ENCODE data around the gene CCDC57.

Gene CCDC57

GRCh38 chr17:82058855-82059249 lies 153.8 kb downstream of the CCDC57 start:
- 95% methylated on average over 10 of the region's 10 CpGs for WGBS
- H2AK5ac ChIP-seq (ENCODE audit: low read length, severe bottlenecking) = no peak overlapping the region
- no peak overlapping the region for H3K4me2 ChIP-seq (ENCODE audit: low read length, poor library complexity, severe bottlenecking)
- H3K27me3 ChIP-seq (ENCODE audit: control insufficient read depth in 1 of 2, insufficient read depth in 1 of 2, low read length in 2 of 2) = no peaks in the 10 kb centered on the region
- no peak overlapping the region for H2AFZ ChIP-seq (ENCODE audit: low read depth, low read length)
- no peak overlapping the region for H2BK12ac ChIP-seq (ENCODE audit: low read length in 2 of 2)
- no peak for DNase-seq
- no peak overlapping the region for H3K9ac ChIP-seq (ENCODE audit: low read length)
- no peak overlapping the region for H3K27ac ChIP-seq (ENCODE audit: low read length, poor library complexity, severe bottlenecking)
- no peak overlapping the region for H2BK15ac ChIP-seq (ENCODE audit: low read depth, poor library complexity, severe bottlenecking)
- no peak overlapping the region for H2BK5ac ChIP-seq (ENCODE audit: low read depth, low read length, poor library complexity, severe bottlenecking)
- no peak overlapping the region for H3K4ac ChIP-seq (ENCODE audit: low read depth in 1 of 2, low read length in 2 of 2)
- no peaks in the 10 kb centered on the region for H3K9me3 ChIP-seq (ENCODE audit: control insufficient read depth, low read length)
- H3K14ac ChIP-seq (ENCODE audit: low read length in 2 of 2) = no peak overlapping the region
- peaks cover 30% of the 10 kb centered on the region for H3K79me1 ChIP-seq (replicated peaks; ENCODE audit: low read length, poor library complexity, severe bottlenecking)
- no peak overlapping the region for H3K18ac ChIP-seq (ENCODE audit: low read depth in 1 of 2, low read length in 2 of 2)
- H4K8ac ChIP-seq (ENCODE audit: low read length) = peak overlapping the region; percentile 12
- no peak overlapping the region for H4K91ac ChIP-seq (ENCODE audit: low read length)
- peaks cover 13% of the 10 kb centered on the region for H3K4me1 ChIP-seq (ENCODE audit: control insufficient read depth, insufficient read depth, low read depth, low read length)
- no peak overlapping the region for H3K23ac ChIP-seq (ENCODE audit: low read length in 2 of 2)
- no peak overlapping the region for H3K4me3 ChIP-seq (ENCODE audit: insufficient read depth in 1 of 2, low read depth in 1 of 2, low read length in 2 of 2)
- peaks cover 90 to 100% of the 10 kb centered on the region in 2 experiments for H3K36me3 ChIP-seq (ENCODE audit: control insufficient read depth in 1 of 2, insufficient read depth in 2 of 2, low read depth in 1 of 2, low read length in 2 of 2)
- no peak overlapping the region for H2BK120ac ChIP-seq (ENCODE audit: low read depth, low read length)

- peaks cover 35% of the 10 kb centered on the region for H3K79me1 ChIP-seq (replicated peaks; ENCODE audit: low read length, poor library complexity, severe bottlenecking)
- no peak overlapping the region for H3K27ac ChIP-seq (ENCODE audit: low read length, poor library complexity, severe bottlenecking)
- H3K4ac ChIP-seq (ENCODE audit: low read depth in 1 of 2, low read length in 2 of 2) = no peak overlapping the region
- no peak overlapping the region for H2BK120ac ChIP-seq (ENCODE audit: low read depth, low read length)
- H3K4me1 ChIP-seq (ENCODE audit: control insufficient read depth, insufficient read depth, low read depth, low read length) = peaks cover 15% of the 10 kb centered on the region
- H2AFZ ChIP-seq (ENCODE audit: low read depth, low read length) = no peak overlapping the region
- no peak overlapping the region for H4K91ac ChIP-seq (ENCODE audit: low read length)
- H3K14ac ChIP-seq (ENCODE audit: low read length in 2 of 2) = no peak overlapping the region
- H2BK12ac ChIP-seq (ENCODE audit: low read length in 2 of 2) = no peak overlapping the region
- H2BK15ac ChIP-seq (ENCODE audit: low read depth, poor library complexity, severe bottlenecking) = no peak overlapping the region
- H3K9me3 ChIP-seq (ENCODE audit: control insufficient read depth, low read length) = no peaks in the 10 kb centered on the region
- H3K18ac ChIP-seq (ENCODE audit: low read depth in 1 of 2, low read length in 2 of 2) = no peak overlapping the region
- H3K4me3 ChIP-seq (ENCODE audit: insufficient read depth in 1 of 2, low read depth in 1 of 2, low read length in 2 of 2) = no peak overlapping the region
- no peak for DNase-seq
- H4K8ac ChIP-seq (ENCODE audit: low read length) = no peak overlapping the region
- 95% methylated on average over 17 of the region's 17 CpGs for WGBS
- H2AK5ac ChIP-seq (ENCODE audit: low read length, severe bottlenecking) = no peak overlapping the region
- H2BK5ac ChIP-seq (ENCODE audit: low read depth, low read length, poor library complexity, severe bottlenecking) = no peak overlapping the region
- peaks cover 89 to 100% of the 10 kb centered on the region in 2 experiments for H3K36me3 ChIP-seq (ENCODE audit: control insufficient read depth in 1 of 2, insufficient read depth in 2 of 2, low read depth in 1 of 2, low read length in 2 of 2)
- no peaks in the 10 kb centered on the region for H3K27me3 ChIP-seq (ENCODE audit: control insufficient read depth in 1 of 2, insufficient read depth in 1 of 2, low read length in 2 of 2)
- no peak overlapping the region for H3K23ac ChIP-seq (ENCODE audit: low read length in 2 of 2)
- no peak overlapping the region for H3K9ac ChIP-seq (ENCODE audit: low read length)
- no peak overlapping the region for H3K4me2 ChIP-seq (ENCODE audit: low read length, poor library complexity, severe bottlenecking)
Observed at GRCh38 chr17:82058230-82058854, 154.3 kb downstream of the CCDC57 start.

GRCh38 chr17:82056729-82057621 lies 155.7 kb downstream of the CCDC57 start:
- no peak overlapping the region for H3K9ac ChIP-seq (ENCODE audit: low read length)
- H3K4ac ChIP-seq (ENCODE audit: low read depth in 1 of 2, low read length in 2 of 2) = no peak overlapping the region
- H3K36me3 ChIP-seq (ENCODE audit: control insufficient read depth in 1 of 2, insufficient read depth in 2 of 2, low read depth in 1 of 2, low read length in 2 of 2) = peaks cover 79 to 90% of the 10 kb centered on the region in 2 experiments
- H3K27ac ChIP-seq (ENCODE audit: low read length, poor library complexity, severe bottlenecking) = no peak overlapping the region
- no peak overlapping the region for H2AK5ac ChIP-seq (ENCODE audit: low read length, severe bottlenecking)
- H3K79me1 ChIP-seq (replicated peaks; ENCODE audit: low read length, poor library complexity, severe bottlenecking) = peaks cover 38% of the 10 kb centered on the region
- no peak overlapping the region for H4K8ac ChIP-seq (ENCODE audit: low read length)
- H3K4me3 ChIP-seq (ENCODE audit: insufficient read depth in 1 of 2, low read depth in 1 of 2, low read length in 2 of 2) = no peak overlapping the region
- H2BK5ac ChIP-seq (ENCODE audit: low read depth, low read length, poor library complexity, severe bottlenecking) = no peak overlapping the region
- no peak overlapping the region for H2BK15ac ChIP-seq (ENCODE audit: low read depth, poor library complexity, severe bottlenecking)
- no peak overlapping the region for H2BK12ac ChIP-seq (ENCODE audit: low read length in 2 of 2)
- H3K23ac ChIP-seq (ENCODE audit: low read length in 2 of 2) = no peak overlapping the region
- DNase-seq = no peak
- WGBS = 93% methylated on average over 29 of the region's 29 CpGs
- H3K4me1 ChIP-seq (ENCODE audit: control insufficient read depth, insufficient read depth, low read depth, low read length) = peaks cover 24% of the 10 kb centered on the region
- H3K14ac ChIP-seq (ENCODE audit: low read length in 2 of 2) = no peak overlapping the region
- H2AFZ ChIP-seq (ENCODE audit: low read depth, low read length) = no peak overlapping the region
- no peak overlapping the region for H3K18ac ChIP-seq (ENCODE audit: low read depth in 1 of 2, low read length in 2 of 2)
- no peaks in the 10 kb centered on the region for H3K9me3 ChIP-seq (ENCODE audit: control insufficient read depth, low read length)
- no peaks in the 10 kb centered on the region for H3K27me3 ChIP-seq (ENCODE audit: control insufficient read depth in 1 of 2, insufficient read depth in 1 of 2, low read length in 2 of 2)
- H3K4me2 ChIP-seq (ENCODE audit: low read length, poor library complexity, severe bottlenecking) = no peak overlapping the region
- no peak overlapping the region for H4K91ac ChIP-seq (ENCODE audit: low read length)
- H2BK120ac ChIP-seq (ENCODE audit: low read depth, low read length) = no peak overlapping the region

GRCh38 chr17:82055965-82056728 lies 156.5 kb downstream of the CCDC57 start:
- 95% methylated on average over 28 of the region's 28 CpGs for WGBS
- no peak overlapping the region for H4K91ac ChIP-seq (ENCODE audit: low read length)
- no peak for DNase-seq

More at GRCh38 chr17:82055965-82056728, 156.5 kb downstream of the CCDC57 start:
- Histone ChIP-seq H4K8ac (ENCODE audit: low read length) (no peak overlapping the region), H3K27ac (ENCODE audit: low read length, poor library complexity, severe bottlenecking) (no peak overlapping the region), H3K18ac (ENCODE audit: low read depth in 1 of 2, low read length in 2 of 2) (no peak overlapping the region), H3K4ac (ENCODE audit: low read depth in 1 of 2, low read length in 2 of 2) (no peak overlapping the region), H3K27me3 (ENCODE audit: control insufficient read depth in 1 of 2, insufficient read depth in 1 of 2, low read length in 2 of 2) (no peaks in the 10 kb centered on the region), H2BK120ac (ENCODE audit: low read depth, low read length) (no peak overlapping the region), H3K4me1 (ENCODE audit: control insufficient read depth, insufficient read depth, low read depth, low read length) (peaks cover 24% of the 10 kb centered on the region), H3K9me3 (ENCODE audit: control insufficient read depth, low read length) (no peaks in the 10 kb centered on the region), H3K9ac (ENCODE audit: low read length) (no peak overlapping the region), H2BK12ac (ENCODE audit: low read length in 2 of 2) (no peak overlapping the region), H3K79me1 (replicated peaks; ENCODE audit: low read length, poor library complexity, severe bottlenecking) (peaks cover 36% of the 10 kb centered on the region), H3K23ac (ENCODE audit: low read length in 2 of 2) (no peak overlapping the region), H2AK5ac (ENCODE audit: low read length, severe bottlenecking) (no peak overlapping the region), H2BK5ac (ENCODE audit: low read depth, low read length, poor library complexity, severe bottlenecking) (no peak overlapping the region), H3K4me2 (ENCODE audit: low read length, poor library complexity, severe bottlenecking) (no peak overlapping the region), H3K14ac (ENCODE audit: low read length in 2 of 2) (no peak overlapping the region), H3K36me3 (ENCODE audit: control insufficient read depth in 1 of 2, insufficient read depth in 2 of 2, low read depth in 1 of 2, low read length in 2 of 2) (peaks cover 73 to 82% of the 10 kb centered on the region in 2 experiments), H3K4me3 (ENCODE audit: insufficient read depth in 1 of 2, low read depth in 1 of 2, low read length in 2 of 2) (no peak overlapping the region), H2BK15ac (ENCODE audit: low read depth, poor library complexity, severe bottlenecking) (no peak overlapping the region), H2AFZ (ENCODE audit: low read depth, low read length) (no peak overlapping the region)
